HEK293 (cell line): Measurements from ENCODE around the gene CYP2R1.

ENCODE experiments used
- CTCF ChIA-PET: fragments of 350-600 bp; formaldehyde crosslinking; extraction: SDS; loops from one replicate; lab custom pipeline; 2021; ENCODE audit warnings: antibody characterized with exemption; lab: Yijun Ruan, JAX
- POLR2A ChIA-PET: fragments of 300-600 bp; formaldehyde crosslinking; extraction: SDS; loops from one replicate; lab custom pipeline; 2020; ENCODE audit warnings: antibody characterized with exemption, inconsistent platforms; lab: Yijun Ruan, JAX
- H3K27ac ChIP-seq: fragments of 200-500 bp; sonication (Bioruptor generic); 2 replicates; pipeline ENCODE4 v1.5.1; 2014; ENCODE audit warnings: low read depth, low read length, control low read depth, inconsistent platforms; ENCODE audit errors: extremely low read depth
- H3K36me3 ChIP-seq, 2 experiments: fragments of 200-500 bp in 1 of 2; sonication (Bioruptor generic) in 1 of 2; 1 replicate in 1 of 2; 2 replicates in 1 of 2; pipeline ENCODE4 v1.5.1; 2014 to 2017; ENCODE audit warnings: inconsistent platforms in 2 of 2, low read length in 2 of 2; ENCODE audit not compliant: control insufficient read depth in 2 of 2, insufficient read depth in 1 of 2
- H3K4me1 ChIP-seq: fragments of 200-500 bp; sonication (Bioruptor generic); 2 replicates; pipeline ENCODE4 v1.5.1; 2014; ENCODE audit warnings: mild to moderate bottlenecking, low read length, inconsistent platforms; ENCODE audit not compliant: control insufficient read depth, insufficient read depth
- H3K4me3 ChIP-seq: 2 replicates; pipeline ENCODE4 v1.5.1; 2011; ENCODE audit warnings: low read depth, mild to moderate bottlenecking, control low read depth, low read length, moderate library complexity
- H3K9me3 ChIP-seq: fragments of 200-500 bp; sonication (Bioruptor generic); 2 replicates; pipeline ENCODE4 v1.5.1; 2014; ENCODE audit warnings: low read depth, low read length, inconsistent platforms; ENCODE audit not compliant: control insufficient read depth, insufficient read depth
- AEBP2 ChIP-seq: fragments of 450-650 bp; formaldehyde crosslinking; IDR thresholded peaks from 2 replicates; pipeline ENCODE4 v1.5.1; 2016; ENCODE audit warnings: missing biosample characterization, missing genetic modification characterization, borderline replicate concordance
- BCL11A ChIP-seq: fragments of 450-650 bp; formaldehyde crosslinking; IDR thresholded peaks from 2 replicates; pipeline ENCODE4 v1.5.1; 2016; ENCODE audit warnings: low read depth, missing biosample characterization, missing genetic modification characterization
- PBX3 ChIP-seq: sonication (generic); formaldehyde crosslinking; IDR thresholded peaks from 2 replicates; pipeline ENCODE4 v1.8.1; 2022; ENCODE audit warnings: mild to moderate bottlenecking, moderate library complexity, missing genetic modification reagents
- TCF7L2 ChIP-seq: IDR thresholded peaks from 2 replicates; pipeline ENCODE4 v1.6.1; 2011; ENCODE audit warnings: low read depth, mild to moderate bottlenecking, inconsistent platforms, low read length, moderate library complexity, borderline replicate concordance
- ZBTB11 ChIP-seq: fragments of 450-650 bp; formaldehyde crosslinking; conservative IDR thresholded peaks from 2 replicates; pipeline ENCODE4 v1.5.1; 2016; ENCODE audit warnings: low read depth, missing biosample characterization, missing genetic modification characterization
- ZBTB17 ChIP-seq: fragments of 450-650 bp; formaldehyde crosslinking; IDR thresholded peaks from 2 replicates; pipeline ENCODE4 v1.5.1; 2016; ENCODE audit warnings: missing biosample characterization, missing genetic modification characterization
- ZBTB7A ChIP-seq: fragments of 450-650 bp; formaldehyde crosslinking; IDR thresholded peaks from 2 replicates; pipeline ENCODE4 v1.5.1; 2016; ENCODE audit warnings: low read depth, missing biosample characterization, missing genetic modification characterization
- ZNF184 ChIP-seq: fragments of 450-650 bp; IDR thresholded peaks from 2 replicates; pipeline ENCODE4 v1.5.1; 2018; ENCODE audit warnings: missing biosample characterization, mild to moderate bottlenecking, missing genetic modification characterization
- ZNF2 ChIP-seq: fragments of 450-650 bp; formaldehyde crosslinking; IDR thresholded peaks from 2 replicates; pipeline ENCODE4 v1.5.1; 2016; ENCODE audit warnings: missing biosample characterization, missing genetic modification characterization
- ZNF202 ChIP-seq: fragments of 450-650 bp; formaldehyde crosslinking; IDR thresholded peaks from 2 replicates; pipeline ENCODE4 v1.5.1; 2016; ENCODE audit warnings: missing biosample characterization, missing genetic modification characterization, borderline replicate concordance
- ZNF354C ChIP-seq: fragments of 450-650 bp; formaldehyde crosslinking; IDR thresholded peaks from 2 replicates; pipeline ENCODE4 v1.5.1; 2016; ENCODE audit warnings: missing biosample characterization, missing genetic modification characterization, low read depth, borderline replicate concordance
- ZNF37A ChIP-seq: fragments of 450-650 bp; IDR thresholded peaks from 2 replicates; pipeline ENCODE4 v1.5.1; 2018; ENCODE audit warnings: missing biosample characterization, missing genetic modification characterization
- ZNF433 ChIP-seq: fragments of 450-650 bp; formaldehyde crosslinking; IDR thresholded peaks from 2 replicates; pipeline ENCODE4 v1.5.1; 2016; ENCODE audit warnings: missing biosample characterization, missing genetic modification characterization, low read depth
- ZNF501 ChIP-seq: fragments of 450-650 bp; formaldehyde crosslinking; IDR thresholded peaks from 2 replicates; pipeline ENCODE4 v1.5.1; 2016; ENCODE audit warnings: missing biosample characterization, missing genetic modification characterization
- ZNF513 ChIP-seq: fragments of 450-650 bp; IDR thresholded peaks from 2 replicates; pipeline ENCODE4 v1.5.1; 2018; ENCODE audit warnings: missing biosample characterization, missing genetic modification characterization
- ZNF521 ChIP-seq: fragments of 450-650 bp; formaldehyde crosslinking; IDR thresholded peaks from 2 replicates; pipeline ENCODE4 v1.5.1; 2017; ENCODE audit warnings: missing biosample characterization, mild to moderate bottlenecking, missing genetic modification characterization
- ZNF571 ChIP-seq: fragments of 450-650 bp; formaldehyde crosslinking; IDR thresholded peaks from 2 replicates; pipeline ENCODE4 v1.5.0; 2017; ENCODE audit warnings: missing biosample characterization, missing genetic modification characterization
- ZNF629 ChIP-seq: fragments of 450-650 bp; formaldehyde crosslinking; IDR thresholded peaks from 2 replicates; pipeline ENCODE4 v1.5.1; 2017; ENCODE audit warnings: missing biosample characterization, missing genetic modification characterization
- ZNF658 ChIP-seq: fragments of 450-650 bp; formaldehyde crosslinking; IDR thresholded peaks from 2 replicates; pipeline ENCODE4; 2016; ENCODE audit warnings: missing biosample characterization, missing genetic modification characterization
- ZNF791 ChIP-seq: fragments of 450-650 bp; formaldehyde crosslinking; IDR thresholded peaks from 2 replicates; pipeline ENCODE4 v1.5.1; 2016; ENCODE audit warnings: missing biosample characterization, missing genetic modification characterization
- ZNF792 ChIP-seq: fragments of 450-650 bp; formaldehyde crosslinking; IDR thresholded peaks from 2 replicates; pipeline ENCODE4 v1.5.1; 2016; ENCODE audit warnings: missing biosample characterization, missing genetic modification characterization

The CYP2R1 gene

GRCh38 chr11:14930369-14930768 lies 38.3 kb upstream of the CYP2R1 start (continued):
- TF ChIP-seq ZBTB11 (tag by site-specific recombination) = no peak

- Histone ChIP-seq H3K4me1 (no peaks in the 10 kb centered on the region), H3K36me3 (no peaks in the 10 kb centered on the region), H3K27ac (no peak overlapping the region), H3K4me3 (no peak overlapping the region), H3K9me3 (no peaks in the 10 kb centered on the region)
- CTCF ChIA-PET = no interaction called here
- TF ChIP-seq ZNF37A (tag by site-specific recombination) (no peak), ZNF513 (tag by site-specific recombination) (no peak), AEBP2 (tag by site-specific recombination) (no peak), ZNF791 (tag by site-specific recombination) (no peak), BCL11A (tag by site-specific recombination) (no peak), ZNF433 (tag by site-specific recombination) (no peak), ZNF571 (tag by site-specific recombination) (no peak), PBX3 (CRISPR knock-in tag) (no peak), TCF7L2 (no peak), ZNF354C (tag by site-specific recombination) (no peak), ZBTB7A (tag by site-specific recombination) (no peak), ZNF501 (no peak), ZNF521 (tag by site-specific recombination) (no peak), ZNF658 (tag by site-specific recombination) (no peak), ZNF202 (tag by site-specific recombination) (no peak), ZNF2 (tag by site-specific recombination) (no peak), ZNF792 (tag by site-specific recombination) (no peak), ZBTB17 (no peak), ZNF184 (tag by site-specific recombination) (no peak), ZNF629 (tag by site-specific recombination) (no peak)
- POLR2A ChIA-PET = no interaction called here
These were observed 35.1 kb upstream of the CYP2R1 start for GRCh38 chr11:14927146-14927545.
